H1 (cell line): Measurements from ENCODE around the gene GTPBP10. TPM values are rescaled to one million over a fixed set of nuclear protein-coding genes. Genes with fewer than 3 reads are reported as not detected.

Experiments
- CHD2 ChIP-seq: IDR thresholded peaks from 2 replicates; pipeline ENCODE4 v1.6.1; 2012; ENCODE audit warnings: low read length, improper control_type of control experiment
- CHD7 ChIP-seq: fragments of 300-600 bp; sonication (generic); IDR thresholded peaks from 2 replicates; pipeline ENCODE4 v1.7.1; 2012; ENCODE audit warnings: low read length, moderate library complexity, mild to moderate bottlenecking, inconsistent platforms; ENCODE audit not compliant: insufficient replicate concordance
- EP300 ChIP-seq, 2 experiments: IDR thresholded peaks; 1 replicate in 1 of 2; 2 replicates in 1 of 2; pipeline ENCODE4 v1.6.1; 2011 to 2012; ENCODE audit warnings: low read depth in 2 of 2, low read length in 2 of 2, mild to moderate bottlenecking in 2 of 2, borderline replicate concordance in 1 of 2, inconsistent platforms in 1 of 2, moderate library complexity in 1 of 2
- polyA plus RNA-seq, 7 experiments: library from polyadenylated mRNA; depleted of rRNA in 3 of 7; stranded (reverse) in 5 of 7; unstranded in 2 of 7; fragments of >200 nt in 5 of 7; fragments of 200-250 nt in 2 of 7; gene quantifications; 1 replicate in 5 of 7; 2 replicates in 1 of 7; 4 replicates in 1 of 7; pipeline versions ENCODE4 v1.2.1 to v1.2.3, GENCODE V29; 2011 to 2013; ENCODE audit warnings: missing spikeins in 2 of 7, mixed read lengths in 2 of 7
- total RNA-seq: library from RNA; stranded (reverse); fragmentation: NEBNext Ultra II Directional; extraction: Animal tissue kit (Norgen Biotek cat#: 25700); gene quantifications from 2 replicates; pipeline ENCODE4 v1.2.1, GENCODE V29; 2021

GTPBP10 gene
- total and polyA plus RNA-seq, 2 of the 8 experiments (the other 6 are each of a cell fraction or from before 2014, with no cell fraction given), result 4.4 to 21.2 TPM

GRCh38 chr7:90408142-90408541 is 61.6 kb downstream of the GTPBP10 start (continued):
- no peak for TF ChIP-seq CHD7
- no peak for TF ChIP-seq EP300 (IDR thresholded peaks at IDR 0.05; ENCODE audit: borderline replicate concordance in 1 of 2, low read depth in 2 of 2, low read length in 2 of 2)
- no peak for TF ChIP-seq CHD2
